ENCODE data around the gene MCM8.

The MCM8 gene

DNA sequence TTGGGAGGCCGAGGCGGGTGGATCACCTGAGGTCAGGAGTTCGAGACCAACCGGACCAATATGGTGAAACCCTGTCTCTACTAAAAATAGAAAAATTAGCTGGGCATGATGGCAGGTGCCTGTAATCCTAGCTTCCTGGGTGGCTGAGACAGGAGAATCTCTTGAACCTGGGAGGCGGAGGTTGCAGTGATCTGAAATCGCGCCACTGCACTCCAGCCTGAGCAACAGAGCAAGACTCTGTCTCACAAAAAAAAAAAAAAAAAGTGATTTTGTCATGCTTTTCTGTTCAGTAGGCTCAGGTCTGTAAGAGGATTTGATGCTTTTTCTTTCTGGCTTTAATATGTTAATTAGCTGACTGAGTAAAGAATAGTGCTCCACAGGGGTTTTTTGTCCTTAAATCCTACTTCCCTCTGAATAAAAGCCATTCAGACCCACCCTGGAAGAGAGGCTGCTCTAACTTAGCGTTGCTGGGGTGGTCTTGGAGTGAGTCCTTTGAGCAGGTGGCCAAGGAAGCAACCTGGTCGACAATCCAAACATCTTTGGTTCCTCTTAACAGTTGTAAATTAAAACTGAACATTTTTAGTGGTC is 19.0 kb downstream of the MCM8 start:
- no peak for DNase-seq (ENCODE audit: low spot score)
- CTCF ChIA-PET, result interaction anchor here (0.7 kb wide), 1 partner anchor 413 kb away, joined by 3 read pairs; no protein-coding TSS in a partner anchor
- POLR2A ChIA-PET (ENCODE audit: low non-redundant PET), result no interaction called here
- H3K27ac ChIP-seq, result no peak overlapping the region
- TF ChIP-seq, protein P1, sequence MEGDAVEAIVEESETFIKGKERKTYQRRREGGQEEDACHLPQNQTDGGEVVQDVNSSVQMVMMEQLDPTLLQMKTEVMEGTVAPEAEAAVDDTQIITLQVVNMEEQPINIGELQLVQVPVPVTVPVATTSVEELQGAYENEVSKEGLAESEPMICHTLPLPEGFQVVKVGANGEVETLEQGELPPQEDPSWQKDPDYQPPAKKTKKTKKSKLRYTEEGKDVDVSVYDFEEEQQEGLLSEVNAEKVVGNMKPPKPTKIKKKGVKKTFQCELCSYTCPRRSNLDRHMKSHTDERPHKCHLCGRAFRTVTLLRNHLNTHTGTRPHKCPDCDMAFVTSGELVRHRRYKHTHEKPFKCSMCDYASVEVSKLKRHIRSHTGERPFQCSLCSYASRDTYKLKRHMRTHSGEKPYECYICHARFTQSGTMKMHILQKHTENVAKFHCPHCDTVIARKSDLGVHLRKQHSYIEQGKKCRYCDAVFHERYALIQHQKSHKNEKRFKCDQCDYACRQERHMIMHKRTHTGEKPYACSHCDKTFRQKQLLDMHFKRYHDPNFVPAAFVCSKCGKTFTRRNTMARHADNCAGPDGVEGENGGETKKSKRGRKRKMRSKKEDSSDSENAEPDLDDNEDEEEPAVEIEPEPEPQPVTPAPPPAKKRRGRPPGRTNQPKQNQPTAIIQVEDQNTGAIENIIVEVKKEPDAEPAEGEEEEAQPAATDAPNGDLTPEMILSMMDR (conservative IDR thresholded peaks at IDR 0.05; ENCODE audit: low read depth), result no peak

DNA sequence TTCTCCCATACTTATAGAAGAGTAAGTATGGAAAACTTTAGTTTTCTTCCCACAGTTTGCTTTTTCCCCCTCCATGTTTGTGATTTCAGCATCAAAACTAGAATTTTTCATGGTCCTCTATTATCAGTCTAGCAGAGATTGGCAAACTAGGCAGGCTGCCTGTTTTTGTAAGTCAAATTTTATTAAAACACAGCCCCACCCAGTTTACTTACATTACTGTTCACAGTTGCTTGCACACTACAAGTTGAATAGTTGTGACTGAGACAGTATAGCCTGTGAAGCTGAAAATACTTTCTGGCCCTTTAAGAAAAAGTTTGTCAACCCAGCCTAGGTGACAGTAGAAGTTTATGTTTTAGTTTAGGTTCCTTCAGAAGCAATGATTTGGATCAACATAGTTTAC is 19.5 kb downstream of the MCM8 start:
- POLR2A ChIA-PET (ENCODE audit: low non-redundant PET), result no interaction called here
- CTCF ChIA-PET, result interaction anchor here (0.7 kb wide), 1 partner anchor 413 kb away, joined by 3 read pairs; no protein-coding TSS in a partner anchor
- no peak for DNase-seq (ENCODE audit: low spot score)

DNA sequence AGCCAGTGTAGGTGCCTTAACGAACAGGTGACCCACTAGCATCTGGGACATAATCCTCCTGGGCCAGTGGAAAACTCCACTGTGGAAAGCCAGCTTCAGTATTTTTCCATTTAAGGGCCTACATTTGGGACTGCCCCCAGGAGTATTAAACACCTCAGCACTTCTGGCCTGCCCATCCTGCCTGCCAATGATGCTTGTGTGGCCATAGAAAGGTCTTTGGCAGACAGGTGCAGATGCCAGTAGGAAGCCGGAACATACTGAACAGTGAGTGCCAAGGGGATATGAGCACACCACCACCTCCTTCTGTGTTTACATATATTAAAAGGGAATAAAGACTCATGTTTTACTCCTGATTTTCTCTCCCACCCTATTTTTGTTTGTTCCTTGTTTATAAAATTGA is 19.9 kb downstream of the MCM8 start:
- H3K27ac ChIP-seq, result no peak overlapping the region
- no peak for DNase-seq (ENCODE audit: low spot score)
- POLR2A ChIA-PET (ENCODE audit: low non-redundant PET), result no interaction called here
- CTCF ChIA-PET, result no interaction called here
- TF ChIP-seq, protein P1 (conservative IDR thresholded peaks at IDR 0.05; ENCODE audit: low read depth), result no peak

More for the DNA sequence above, 19.5 kb downstream of the MCM8 start:
- TF ChIP-seq, protein P1 (conservative IDR thresholded peaks at IDR 0.05; ENCODE audit: low read depth), result no peak
- no peak overlapping the region for H3K27ac ChIP-seq

DNA sequence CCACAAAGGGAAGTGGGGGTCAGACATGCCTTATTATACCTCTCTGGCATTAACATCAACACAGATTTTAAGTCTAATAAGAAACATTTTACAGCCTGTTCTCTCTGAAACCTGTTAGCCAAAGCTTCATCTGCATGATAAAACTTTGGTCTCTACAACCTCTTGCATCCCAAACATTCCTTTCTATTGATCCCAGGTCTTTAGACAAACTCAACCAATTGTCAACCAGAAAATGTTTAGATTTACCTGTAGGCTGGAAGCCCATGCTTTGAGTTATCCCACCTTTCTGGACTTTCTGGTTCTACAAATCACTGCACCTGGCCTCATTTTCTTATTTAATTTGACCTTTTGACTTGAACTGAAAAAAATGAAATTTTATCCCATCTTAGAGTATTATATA is 20.8 kb downstream of the MCM8 start:
- H3K27ac ChIP-seq, result no peak overlapping the region
- no peak for DNase-seq (ENCODE audit: low spot score)
- ChIA-PET CTCF (no interaction called here), POLR2A (ENCODE audit: low non-redundant PET) (no interaction called here)
- TF ChIP-seq, protein P1 (conservative IDR thresholded peaks at IDR 0.05; ENCODE audit: low read depth), result no peak

DNA sequence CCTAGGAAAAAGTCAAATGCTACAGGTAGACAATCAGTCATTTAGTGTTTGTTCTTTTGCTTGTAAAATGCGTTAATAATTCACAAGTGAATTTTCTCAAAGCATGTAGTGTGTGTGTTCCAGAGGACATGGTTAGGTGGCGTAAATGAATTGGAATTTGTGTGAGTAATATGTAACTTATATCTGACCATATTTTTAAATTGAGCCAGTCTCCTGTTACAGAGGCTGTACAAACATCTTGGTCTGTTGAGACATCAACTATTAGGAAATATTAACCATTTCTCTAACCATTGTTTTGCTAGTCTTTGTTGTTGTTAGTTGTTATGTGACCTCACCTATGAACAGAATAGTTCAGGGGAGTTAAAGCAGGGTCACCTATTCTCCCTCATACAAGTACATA is 22.7 kb downstream of the MCM8 start:
- no peak overlapping the region for H3K27ac ChIP-seq
- TF ChIP-seq, protein P1 (conservative IDR thresholded peaks at IDR 0.05; ENCODE audit: low read depth), result no peak

DNA sequence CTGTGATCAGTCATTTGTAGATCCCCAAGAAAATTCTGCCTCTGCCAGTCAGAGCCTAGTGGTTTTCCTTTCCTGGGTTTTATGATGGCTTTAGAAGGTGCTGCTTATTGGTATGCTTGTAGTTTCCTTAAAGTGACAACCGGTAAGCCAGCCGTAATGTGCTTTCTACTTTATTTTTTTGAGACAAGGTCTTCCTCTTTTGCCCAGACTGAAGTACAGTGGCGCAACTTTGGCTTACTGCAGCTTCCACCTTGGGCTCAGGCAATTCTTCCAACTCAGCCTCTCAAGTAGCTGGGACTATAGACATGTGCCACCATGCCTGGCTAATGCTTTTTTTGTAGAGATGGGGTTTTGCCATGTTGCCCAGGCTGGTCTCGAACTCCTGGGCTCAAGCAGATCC is 23.5 kb downstream of the MCM8 start:
- H3K27ac ChIP-seq, result peak overlapping the region; percentile 22; the same call in 1 of the 2 replicates
- TF ChIP-seq, protein P1 (conservative IDR thresholded peaks at IDR 0.05; ENCODE audit: low read depth), result no peak
- ChIA-PET CTCF (no interaction called here), POLR2A (ENCODE audit: low non-redundant PET) (no interaction called here)
- DNase-seq (ENCODE audit: low spot score), result no peak

More for the DNA sequence above, 22.7 kb downstream of the MCM8 start:
- ChIA-PET CTCF (no interaction called here), POLR2A (ENCODE audit: low non-redundant PET) (no interaction called here)
- peak; percentile 56 for DNase-seq (ENCODE audit: low spot score)

All from RWPE1 (cell line).